B cell (primary cell): ENCODE results near the gene PROCA1. TPM values are rescaled to one million over a fixed set of nuclear protein-coding genes. Genes with fewer than 3 reads are reported as not detected.

Experiments used
- ATAC-seq: fragments of 200-7000 bp; cut with Tn5 transposase; one replicate; pipeline ENCODE4 v1.10.0; 2021; ENCODE audit warnings: low read depth, mild to moderate bottlenecking, moderate number of reproducible peaks, moderate library complexity
- CTCF ChIA-PET: fragments of 350-600 bp; sonication (Branson Sonifier 250); formaldehyde crosslinking; loops from one replicate; lab custom pipeline; 2021; ENCODE audit warnings: antibody characterized with exemption, inconsistent platforms; lab: Charles Lee
- POLR2A ChIA-PET: fragments of 350-600 bp; sonication (Branson Sonifier 250); formaldehyde crosslinking; loops from one replicate; lab custom pipeline; 2021; ENCODE audit warnings: antibody characterized with exemption; lab: Charles Lee
- DNase-seq: peaks from one replicate; pipeline ENCODE4 v3.0.0; 2013
- H2AFZ ChIP-seq: 2 replicates; pipeline ENCODE4 v1.6.1; 2012; ENCODE audit warnings: mild to moderate bottlenecking, low read depth, low read length; ENCODE audit not compliant: insufficient read depth, poor library complexity, severe bottlenecking
- H3K27ac ChIP-seq, 2 donors: 1 replicate in 1 of 2; 2 replicates in 1 of 2; pipeline ENCODE4 v1.5.1; 2012 to 2013; ENCODE audit warnings: low read length in 2 of 2, mild to moderate bottlenecking in 2 of 2, moderate library complexity in 1 of 2
- H3K27me3 ChIP-seq, 4 experiments: fragments of 200-600 bp in 1 of 4; sonication (generic) in 1 of 4; replicated peaks in 1 of 4; 1 replicate in 2 of 4; 2 replicates in 2 of 4; pipeline versions ENCODE4 v1.6.1 to v1.7.0; 2013 to 2016; ENCODE audit warnings: low read length in 3 of 4, mild to moderate bottlenecking in 2 of 4, mixed read lengths in 1 of 4, moderate library complexity in 1 of 4; ENCODE audit not compliant: insufficient read depth in 4 of 4, control insufficient read depth in 3 of 4; ENCODE audit errors: control extremely low read depth in 1 of 4
- H3K36me3 ChIP-seq, 2 experiments: replicated peaks in 1 of 2; 1 replicate in 1 of 2; 2 replicates in 1 of 2; pipeline versions ENCODE4 v1.6.1 to v1.7.1; 2013; ENCODE audit warnings: low read length in 1 of 2; ENCODE audit not compliant: insufficient read depth in 2 of 2, control insufficient read depth in 1 of 2; ENCODE audit errors: control extremely low read depth in 1 of 2, extremely low read depth in 1 of 2
- H3K4me1 ChIP-seq, 2 donors: fragments of 200-600 bp in 1 of 2; sonication (generic) in 1 of 2; 1 replicate in 1 of 2; 2 replicates in 1 of 2; pipeline versions ENCODE4 v1.5.1 to v1.6.1; 2013 to 2017; ENCODE audit warnings: low read length in 2 of 2; ENCODE audit not compliant: control insufficient read depth in 2 of 2, insufficient read depth in 2 of 2
- H3K4me2 ChIP-seq: replicated peaks from 2 replicates; pipeline ENCODE3; 2012; ENCODE audit warnings: mild to moderate bottlenecking, low read depth, low read length; ENCODE audit not compliant: poor library complexity, severe bottlenecking
- H3K4me3 ChIP-seq, 5 experiments: fragments of 200-600 bp in 1 of 5; sonication (generic) in 1 of 5; 1 replicate in 3 of 5; 2 replicates in 2 of 5; pipeline versions ENCODE4 v1.5.1 to v1.7.0; 2011 to 2016; ENCODE audit warnings: low read length in 4 of 5, mild to moderate bottlenecking in 4 of 5, low read depth in 2 of 5, control low read depth in 1 of 5, moderate library complexity in 1 of 5; ENCODE audit not compliant: insufficient read depth in 1 of 5; ENCODE audit errors: control extremely low read depth in 1 of 5, extremely low read depth in 1 of 5
- H3K79me2 ChIP-seq: fragments of 200-600 bp; sonication (generic); one replicate; pipeline ENCODE4 v1.6.0; 2016; ENCODE audit warnings: low read length; ENCODE audit not compliant: control insufficient read depth, insufficient read depth
- H3K9ac ChIP-seq: fragments of 200-600 bp; sonication (generic); 2 replicates; pipeline ENCODE4 v1.6.1; 2017; ENCODE audit warnings: mild to moderate bottlenecking, low read length, moderate library complexity
- H3K9me3 ChIP-seq, 3 donors: one replicate each; pipeline versions ENCODE4 v1.6.1 to v1.7.1; 2013; ENCODE audit warnings: low read length in 2 of 3; ENCODE audit not compliant: control insufficient read depth in 2 of 3, insufficient read depth in 1 of 3; ENCODE audit errors: control extremely low read depth in 1 of 3
- H4K20me1 ChIP-seq: 2 replicates; pipeline ENCODE4 v1.6.0; 2012; ENCODE audit warnings: mild to moderate bottlenecking, low read length; ENCODE audit not compliant: insufficient read depth, control insufficient read depth, poor library complexity, severe bottlenecking
- H3K27ac Mint-ChIP-seq: one replicate; pipeline ENCODE4 v1.8.0; 2021; ENCODE audit warnings: mixed read lengths
- H3K27me3 Mint-ChIP-seq: one replicate; pipeline ENCODE4 v1.8.0; 2021; ENCODE audit warnings: mixed read lengths
- H3K4me1 Mint-ChIP-seq: one replicate; pipeline ENCODE4 v1.8.0; 2021; ENCODE audit warnings: mixed read lengths
- H3K4me3 Mint-ChIP-seq: one replicate; pipeline ENCODE4 v1.8.0; 2021; ENCODE audit warnings: mixed read lengths
- H3K9me3 Mint-ChIP-seq: one replicate; pipeline ENCODE4 v1.8.0; 2022; ENCODE audit warnings: mixed read lengths; ENCODE audit not compliant: insufficient read depth
- CTCF ChIP-seq: fragments of 200-600 bp; IDR thresholded peaks from one replicate; pipeline ENCODE4 v1.8.0; 2022; ENCODE audit warnings: antibody characterized with exemption, mild to moderate bottlenecking
- EZH2 ChIP-seq: IDR thresholded peaks from 2 replicates; pipeline ENCODE4 v1.6.1; 2012; ENCODE audit warnings: borderline replicate concordance, low read depth, mild to moderate bottlenecking, moderate library complexity, low read length; ENCODE audit not compliant: insufficient read depth, poor library complexity, severe bottlenecking
- WGBS: methylation state at CpG from one replicate; pipeline ENCODE4 v1.1.5; 2013; ENCODE audit warnings: missing lambda C conversion rate; ENCODE audit not compliant: insufficient coverage; 5-methylcytosine and 5-hydroxymethylcytosine counted together
- intact Hi-C: fragments of 100-400 bp; cut with micrococcal nuclease; formaldehyde crosslinking; loops from one replicate; pipeline ENCODE4 v1.10.0; 2022
- polyA plus RNA-seq: library from polyadenylated mRNA; depleted of rRNA; stranded (reverse); fragments of >200 nt; gene quantifications from 2 replicates; pipeline ENCODE4 v1.2.3, GENCODE V29; 2012
- total RNA-seq, 2 donors: library from RNA; stranded (reverse); fragments of 120-200 nt in 1 of 2; gene quantifications; 1 replicate in 1 of 2; 2 replicates in 1 of 2; pipeline versions ENCODE4 v1.2.3 to v1.2.4, GENCODE V29; 2013 to 2022

The PROCA1 gene
- total and polyA plus RNA-seq, 2 donors (not counting 1 experiment from before 2014, with no cell fraction given) = 7.4 to 26.8 TPM

- Histone ChIP-seq H3K27me3 (peaks cover 0 to 8% (median 2%) of the 10 kb centered on the region in 4 experiments), H3K36me3 (peaks cover 0 to 20% of the 10 kb centered on the region in 2 experiments), H3K9me3 (no peaks in the 10 kb centered on the region), H4K20me1 (peaks cover 28% of the 10 kb centered on the region), H3K79me2 (peaks cover 27% of the 10 kb centered on the region), H2AFZ (peak within 1 kb of the TSS; percentile 85), H3K9ac (peak within 1 kb of the TSS; percentile 62), H3K4me2 (peak within 1 kb of the TSS; percentile 85), H3K27ac (peak within 1 kb of the TSS; percentile 56 to 71), H3K4me3 (peak within 1 kb of the TSS in 4 of 5 experiments; percentile 46 to 61 (median 52)), H3K4me1 (peaks cover 44 to 57% of the 10 kb centered on the region in 2 donors)
- H3K9me3 Mint-ChIP-seq = no peaks in the 10 kb centered on the region
- H3K4me1 Mint-ChIP-seq = peaks cover 45% of the 10 kb centered on the region
- no peaks in the 10 kb centered on the region for H3K27me3 Mint-ChIP-seq
- 2% methylated on average over 45 of the region's 60 CpGs for WGBS
- H3K27ac Mint-ChIP-seq = peak within 1 kb of the TSS; percentile 89
- CTCF ChIA-PET = no interaction called here
- POLR2A ChIA-PET = no interaction called here
- peak within 1 kb of the TSS; percentile 86 for H3K4me3 Mint-ChIP-seq
- DNase-seq = peak; percentile 70
- no peak for TF ChIP-seq EZH2
- no peak for TF ChIP-seq CTCF
- ATAC-seq = peak; percentile 18
- intact Hi-C loops = loop anchor here (2.0 to 10.0 kb wide), 6 partner anchors 35 to 575 kb away; partner anchors contain the start of genes ALDOC, BLTP2, ERAL1 and NUFIP2
Measured at GRCh38 chr17:28717578-28718332, 6.1 kb upstream of the PROCA1 start, which contains the start of gene RAB34. Gene RAB34, minus strand, starts transcription at chr17:28717868. Its CDS starts 602 bp downstream, at chr17:28717266.
